ENCODE measurements around the gene NHEJ1.

The NHEJ1 gene

GRCh38 chr2:219168932-219169331 lies 8.3 kb upstream of the NHEJ1 start:
- TF ChIP-seq SIN3A (IDR thresholded peaks at IDR 0.05; ENCODE audit: borderline replicate concordance, insufficient read depth, low read length) = no peak
- no peak for TF ChIP-seq FOXP2 (optimal IDR thresholded peaks at IDR 0.05; ENCODE audit: borderline replicate concordance, extremely low read depth, extremely low read length, insufficient read depth)
- no peak for TF ChIP-seq POLR2AphosphoS5 (IDR thresholded peaks at IDR 0.05; ENCODE audit: low read depth, low read length)
- no peak for TF ChIP-seq TAF1 (IDR thresholded peaks at IDR 0.05; ENCODE audit: borderline replicate concordance, insufficient read depth, low read length)
- TF ChIP-seq REST (IDR thresholded peaks at IDR 0.05; ENCODE audit: insufficient read depth in 1 of 2, low read depth in 2 of 2, low read length in 2 of 2) = no peak

DNA sequence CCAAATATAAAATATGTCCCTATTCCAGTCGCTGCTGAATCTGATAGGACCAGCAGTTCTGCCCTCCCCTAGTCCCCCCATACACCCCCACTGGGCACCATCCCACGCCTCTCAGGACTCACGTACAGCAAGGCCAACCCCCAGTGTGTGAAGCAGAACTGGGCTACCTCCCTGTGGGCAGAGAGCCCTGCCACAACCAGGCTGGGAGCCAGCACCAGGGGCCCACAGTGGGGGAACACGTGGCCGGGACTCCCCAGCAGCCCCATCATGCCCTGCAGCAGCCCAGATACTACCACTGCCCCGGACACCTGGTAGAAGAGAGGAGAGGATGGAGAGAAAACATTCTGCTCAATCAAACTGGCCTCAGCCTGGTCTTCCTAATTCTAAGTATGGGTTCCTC lies 7.9 kb upstream of the NHEJ1 start:
- TF ChIP-seq TAF1 (IDR thresholded peaks at IDR 0.05; ENCODE audit: borderline replicate concordance, insufficient read depth, low read length) (no peak), POLR2AphosphoS5 (IDR thresholded peaks at IDR 0.05; ENCODE audit: low read depth, low read length) (no peak), SIN3A (IDR thresholded peaks at IDR 0.05; ENCODE audit: borderline replicate concordance, insufficient read depth, low read length) (no peak), FOXP2 (optimal IDR thresholded peaks at IDR 0.05; ENCODE audit: borderline replicate concordance, extremely low read depth, extremely low read length, insufficient read depth) (no peak)

GRCh38 chr2:219167997-219168396 lies 7.4 kb upstream of the NHEJ1 start:
- TF ChIP-seq SIN3A (IDR thresholded peaks at IDR 0.05; ENCODE audit: borderline replicate concordance, insufficient read depth, low read length) = no peak
- TF ChIP-seq TAF1 (IDR thresholded peaks at IDR 0.05; ENCODE audit: borderline replicate concordance, insufficient read depth, low read length) = no peak
- TF ChIP-seq FOXP2 (optimal IDR thresholded peaks at IDR 0.05; ENCODE audit: borderline replicate concordance, extremely low read depth, extremely low read length, insufficient read depth) = no peak
- no peak for TF ChIP-seq REST (IDR thresholded peaks at IDR 0.05; ENCODE audit: insufficient read depth in 1 of 2, low read depth in 2 of 2, low read length in 2 of 2)
- TF ChIP-seq POLR2AphosphoS5 (IDR thresholded peaks at IDR 0.05; ENCODE audit: low read depth, low read length) = no peak

DNA sequence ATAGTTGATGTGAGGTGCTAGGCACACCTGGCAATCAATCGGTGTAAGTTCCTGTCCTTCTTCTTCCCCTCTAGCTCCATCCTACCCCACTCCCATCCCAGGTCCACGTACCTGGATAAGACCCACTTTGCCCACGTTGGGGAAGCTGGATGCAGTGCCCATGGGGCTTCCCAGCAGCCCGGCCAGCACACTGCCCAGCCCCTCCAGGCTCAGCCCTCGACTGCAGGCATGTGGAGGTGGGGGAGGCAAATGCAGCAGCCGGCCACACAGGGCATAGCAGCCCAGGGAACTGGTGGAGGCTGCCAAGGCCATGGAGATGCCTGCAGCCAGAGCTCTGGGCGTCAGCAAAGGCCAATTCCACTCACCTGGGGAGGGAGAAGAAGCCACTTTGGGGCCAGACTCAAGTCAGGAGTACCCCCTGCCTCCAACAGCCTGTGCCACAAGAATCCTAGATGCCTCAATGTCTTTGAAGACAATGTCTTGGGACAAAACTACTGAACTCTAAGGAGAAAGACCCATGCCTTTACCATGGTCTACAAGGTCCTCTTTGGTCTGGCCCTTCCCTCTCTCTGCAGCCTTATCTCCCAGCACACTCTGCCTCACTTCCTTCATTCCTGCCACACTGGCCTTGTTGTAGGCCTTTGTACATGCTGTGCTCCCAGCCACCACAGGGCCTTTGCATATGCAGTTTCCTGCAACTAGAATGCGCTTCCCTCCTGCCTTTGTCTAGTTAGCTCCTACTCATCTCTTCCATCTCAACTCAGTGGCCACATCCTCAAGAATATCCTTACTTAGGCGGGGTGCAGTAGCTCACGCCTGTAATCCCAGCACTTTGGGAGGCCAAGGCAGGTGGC lies 4.7 kb upstream of the NHEJ1 start:
- no peak for TF ChIP-seq SIN3A (IDR thresholded peaks at IDR 0.05; ENCODE audit: borderline replicate concordance, insufficient read depth, low read length)
- TF ChIP-seq POLR2AphosphoS5 (IDR thresholded peaks at IDR 0.05; ENCODE audit: low read depth, low read length) = no peak
- no peak for TF ChIP-seq TAF1 (IDR thresholded peaks at IDR 0.05; ENCODE audit: borderline replicate concordance, insufficient read depth, low read length)
- TF ChIP-seq REST (IDR thresholded peaks at IDR 0.05; ENCODE audit: insufficient read depth in 1 of 2, low read depth in 2 of 2, low read length in 2 of 2) = no peak
- no peak for TF ChIP-seq FOXP2 (optimal IDR thresholded peaks at IDR 0.05; ENCODE audit: borderline replicate concordance, extremely low read depth, extremely low read length, insufficient read depth)

- TF ChIP-seq FOXP2 (optimal IDR thresholded peaks at IDR 0.05; ENCODE audit: borderline replicate concordance, extremely low read depth, extremely low read length, insufficient read depth) = no peak
- no peak for TF ChIP-seq TAF1 (IDR thresholded peaks at IDR 0.05; ENCODE audit: borderline replicate concordance, insufficient read depth, low read length)
- TF ChIP-seq POLR2AphosphoS5 (IDR thresholded peaks at IDR 0.05; ENCODE audit: low read depth, low read length) = no peak
These were observed 2.5 kb upstream of the NHEJ1 start for GRCh38 chr2:219163156-219163555.

- TF ChIP-seq FOXP2 (optimal IDR thresholded peaks at IDR 0.05; ENCODE audit: borderline replicate concordance, extremely low read depth, extremely low read length, insufficient read depth) (no peak), POLR2AphosphoS5 (IDR thresholded peaks at IDR 0.05; ENCODE audit: low read depth, low read length) (no peak), TAF1 (IDR thresholded peaks at IDR 0.05; ENCODE audit: borderline replicate concordance, insufficient read depth, low read length) (no peak), SIN3A (IDR thresholded peaks at IDR 0.05; ENCODE audit: borderline replicate concordance, insufficient read depth, low read length) (no peak), REST (IDR thresholded peaks at IDR 0.05; ENCODE audit: insufficient read depth in 1 of 2, low read depth in 2 of 2, low read length in 2 of 2) (no peak)
These were observed 482 bp upstream of the NHEJ1 start for GRCh38 chr2:219161097-219161496.
